NCI-H69 (cell line): Measurements from ENCODE around the gene ZDHHC11.
"Not testable (repeated sequence)": the region's sequence is repeated elsewhere in the genome, so short reads cannot be mapped to it uniquely, and the experiment has no call there.

Experiments used
- DNase-seq: peaks from one replicate; lab custom pipeline; 2025; lab: John Stamatoyannopoulos, UW

The ZDHHC11 gene

DNA sequence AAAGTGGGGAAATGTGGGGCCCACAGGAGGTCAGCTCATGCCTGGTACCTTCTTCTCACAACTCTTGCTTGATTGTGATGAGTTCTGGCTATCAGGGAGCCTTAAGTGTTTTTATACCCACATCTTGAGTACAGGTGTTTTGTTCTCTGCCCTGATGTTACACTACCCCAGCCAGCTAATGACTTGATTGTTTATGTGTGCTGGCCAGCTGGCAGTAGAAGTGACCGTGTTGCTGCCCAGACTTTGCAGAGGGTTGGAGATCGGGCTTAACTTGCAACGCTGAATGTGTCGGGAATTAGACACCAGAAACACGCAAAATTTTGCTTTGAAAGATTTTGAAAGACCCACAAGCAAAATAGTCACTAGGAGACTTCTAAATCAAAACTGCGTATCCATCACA lies 49.3 kb downstream of the ZDHHC11 start:
- no peak for DNase-seq

- DNase-seq, result not testable (repeated sequence)
Observed at GRCh38 chr5:801055-801454, 49.7 kb downstream of the ZDHHC11 start.

- not testable (repeated sequence) for DNase-seq
Observed at GRCh38 chr5:798505-799138, 52.2 kb downstream of the ZDHHC11 start.

GRCh38 chr5:797986-798385 lies 52.8 kb downstream of the ZDHHC11 start:
- DNase-seq, result not testable (repeated sequence)

- DNase-seq, result not testable (repeated sequence)
Observed at GRCh38 chr5:795873-796272, 54.9 kb downstream of the ZDHHC11 start.

- DNase-seq, result not testable (repeated sequence)
Observed at GRCh38 chr5:794948-795347, 55.8 kb downstream of the ZDHHC11 start.

- not testable (repeated sequence) for DNase-seq
Observed at GRCh38 chr5:788703-789102, 62.1 kb downstream of the ZDHHC11 start.

DNA sequence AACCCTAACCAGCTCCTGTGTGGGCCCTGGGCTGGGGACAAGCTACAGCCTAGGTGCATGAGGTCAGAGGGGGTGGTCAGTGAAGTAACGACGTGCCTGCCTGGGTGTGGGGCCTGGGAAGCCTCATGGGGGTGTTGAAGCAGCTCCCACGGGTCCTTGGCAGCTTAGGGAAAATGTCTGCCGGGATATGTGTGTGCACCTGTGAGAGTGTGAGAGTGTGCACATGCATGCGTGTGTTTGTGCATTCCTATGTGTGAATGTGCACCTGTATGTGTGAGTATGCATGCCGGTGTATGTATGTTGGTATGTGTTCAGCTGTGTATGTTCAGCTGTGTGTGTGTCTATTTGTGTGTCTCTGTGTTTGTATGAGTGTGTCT lies 62.9 kb downstream of the ZDHHC11 start:
- DNase-seq, result not testable (repeated sequence)

DNA sequence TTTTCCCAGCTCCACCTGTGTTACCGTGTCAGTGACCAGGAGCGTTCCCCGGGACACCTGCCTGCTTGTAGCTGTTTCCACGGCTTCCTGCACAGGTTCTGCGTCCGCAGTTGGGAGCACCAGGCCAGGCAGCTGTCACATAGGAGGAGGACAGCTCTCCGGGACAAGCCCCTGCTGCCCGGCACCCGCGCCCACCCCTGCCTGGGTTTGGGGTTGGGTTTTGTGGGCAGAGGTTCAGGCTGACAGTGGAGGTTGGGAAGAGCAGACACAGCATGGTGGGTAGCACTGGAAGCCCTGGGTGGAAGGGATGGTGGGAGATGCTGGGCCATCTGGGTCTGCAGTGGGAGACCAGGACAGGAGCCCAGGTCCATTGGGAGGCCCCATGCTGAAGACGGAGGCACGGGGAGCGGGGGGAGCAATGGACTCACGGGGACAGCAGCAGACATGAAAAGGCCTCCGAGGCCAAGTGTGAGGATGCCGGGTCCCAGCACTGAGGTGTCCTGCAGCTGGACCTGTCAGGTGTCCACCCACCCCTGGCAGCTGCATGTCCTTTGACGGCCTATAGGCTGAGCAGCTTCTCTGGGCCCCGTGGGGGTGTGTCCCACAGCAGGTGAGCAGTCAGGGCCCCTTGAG lies 63.4 kb downstream of the ZDHHC11 start:
- not testable (repeated sequence) for DNase-seq

DNA sequence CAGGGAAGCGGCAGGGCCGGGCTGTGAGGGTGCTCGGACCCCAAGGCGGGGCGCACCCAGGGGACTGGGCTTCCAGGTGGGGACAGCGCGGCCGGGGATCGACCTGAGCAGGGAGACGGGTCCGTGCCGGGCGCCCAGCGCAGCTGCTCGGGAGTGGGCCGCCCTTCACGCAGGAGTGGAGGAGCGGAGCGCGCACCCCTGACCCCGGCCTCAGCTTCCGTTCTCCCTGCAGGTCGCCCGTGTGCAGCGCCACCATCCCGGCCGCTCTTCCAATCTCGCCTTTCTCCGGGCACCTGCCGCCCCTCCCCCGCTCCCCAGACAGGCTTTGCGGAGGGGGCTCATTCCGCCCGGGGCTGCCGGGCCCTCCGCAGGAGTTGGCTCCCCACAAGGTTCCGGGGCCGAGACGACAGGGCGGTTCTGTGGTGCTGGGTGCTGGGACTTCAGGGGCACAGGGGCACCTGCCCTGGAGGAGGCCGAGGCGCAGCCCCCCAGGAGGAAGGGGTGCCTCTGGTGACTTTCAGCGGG lies 65.5 kb downstream of the ZDHHC11 start:
- DNase-seq, result peak; percentile 45

GRCh38 chr5:784428-785177 lies 66.2 kb downstream of the ZDHHC11 start, which contains the start of gene ZDHHC11B:
Gene ZDHHC11B (minus strand): TSS chr5:784729. CDS start chr5:766919, 17,810 bp downstream.
- DNase-seq, result peak; percentile 94

DNA sequence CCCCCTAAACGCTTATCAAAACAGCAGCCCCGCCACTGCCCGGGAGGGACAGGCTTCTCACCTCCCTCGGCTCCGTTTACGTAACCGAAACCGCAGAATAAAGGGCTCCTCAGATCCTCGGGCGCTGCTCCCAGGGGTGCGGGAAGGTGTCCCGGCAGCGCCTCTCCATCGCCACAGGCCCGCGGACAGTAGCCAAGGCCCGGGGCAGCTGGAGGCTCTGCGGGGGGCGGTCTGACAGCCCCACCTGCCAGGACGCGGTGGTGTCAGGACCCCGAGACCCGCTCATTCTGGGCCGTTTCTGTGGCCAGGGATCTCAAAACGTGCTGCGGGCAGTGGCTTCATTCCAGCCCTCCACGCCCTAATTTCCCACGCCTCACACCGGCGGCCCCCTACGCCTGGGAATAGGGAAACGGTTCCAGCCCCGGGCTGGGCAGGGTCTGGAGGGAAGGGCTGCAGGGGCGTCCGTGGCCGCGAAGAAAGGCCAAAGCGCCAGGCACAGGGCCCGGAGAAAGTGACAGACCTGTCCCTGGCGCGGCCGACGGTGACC lies 66.8 kb downstream of the ZDHHC11 start:
- DNase-seq, result peak; percentile 64

- DNase-seq, result not testable (repeated sequence)
Observed at GRCh38 chr5:783049-783802, 67.6 kb downstream of the ZDHHC11 start.

GRCh38 chr5:782356-782755 lies 68.4 kb downstream of the ZDHHC11 start:
- DNase-seq, result not testable (repeated sequence)

DNA sequence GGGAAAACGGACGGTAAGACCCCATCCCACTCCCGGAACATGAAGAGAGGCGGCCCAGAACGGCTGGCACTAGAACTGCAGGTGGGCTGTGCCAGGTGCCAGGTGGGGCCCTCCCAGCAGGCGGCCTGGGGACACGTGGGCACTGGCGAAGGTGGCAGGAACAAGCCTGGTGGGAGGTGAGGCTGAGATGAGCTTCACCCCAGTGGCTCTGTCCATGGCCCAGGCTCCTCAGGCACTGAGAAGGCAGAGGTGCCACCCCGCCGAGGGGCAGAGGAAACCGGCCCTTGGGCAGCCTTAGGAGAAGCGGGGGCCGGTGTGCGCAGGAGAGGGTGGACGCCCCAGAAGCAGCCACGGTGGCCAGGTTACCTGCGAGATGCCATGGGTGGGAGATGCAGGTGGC lies 70.2 kb downstream of the ZDHHC11 start:
- DNase-seq, result not testable (repeated sequence)

- DNase-seq, result not testable (repeated sequence)
Observed at GRCh38 chr5:778967-779366, 71.8 kb downstream of the ZDHHC11 start.

DNA sequence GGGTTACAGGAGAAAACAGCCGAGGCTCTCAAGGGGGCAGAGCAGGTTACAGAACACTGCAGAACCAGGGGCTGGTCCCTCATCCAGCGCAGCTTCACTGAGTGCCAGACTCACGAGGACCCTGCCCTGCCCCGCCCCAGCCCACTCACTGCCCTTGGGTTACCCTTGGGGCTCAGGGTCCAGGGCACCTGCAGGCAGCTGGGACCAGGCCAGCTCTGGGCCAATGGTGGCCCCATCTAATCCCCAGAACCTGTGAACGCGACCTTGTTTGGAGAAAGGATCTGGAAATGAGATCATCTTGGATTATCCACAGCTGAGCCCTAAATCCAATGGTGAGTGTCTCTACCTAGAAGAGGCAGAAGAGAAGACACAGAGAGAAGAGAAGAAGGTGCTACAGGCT lies 72.4 kb downstream of the ZDHHC11 start:
- DNase-seq, result not testable (repeated sequence)

GRCh38 chr5:777756-778161 lies 73.0 kb downstream of the ZDHHC11 start:
- DNase-seq, result no peak

DNA sequence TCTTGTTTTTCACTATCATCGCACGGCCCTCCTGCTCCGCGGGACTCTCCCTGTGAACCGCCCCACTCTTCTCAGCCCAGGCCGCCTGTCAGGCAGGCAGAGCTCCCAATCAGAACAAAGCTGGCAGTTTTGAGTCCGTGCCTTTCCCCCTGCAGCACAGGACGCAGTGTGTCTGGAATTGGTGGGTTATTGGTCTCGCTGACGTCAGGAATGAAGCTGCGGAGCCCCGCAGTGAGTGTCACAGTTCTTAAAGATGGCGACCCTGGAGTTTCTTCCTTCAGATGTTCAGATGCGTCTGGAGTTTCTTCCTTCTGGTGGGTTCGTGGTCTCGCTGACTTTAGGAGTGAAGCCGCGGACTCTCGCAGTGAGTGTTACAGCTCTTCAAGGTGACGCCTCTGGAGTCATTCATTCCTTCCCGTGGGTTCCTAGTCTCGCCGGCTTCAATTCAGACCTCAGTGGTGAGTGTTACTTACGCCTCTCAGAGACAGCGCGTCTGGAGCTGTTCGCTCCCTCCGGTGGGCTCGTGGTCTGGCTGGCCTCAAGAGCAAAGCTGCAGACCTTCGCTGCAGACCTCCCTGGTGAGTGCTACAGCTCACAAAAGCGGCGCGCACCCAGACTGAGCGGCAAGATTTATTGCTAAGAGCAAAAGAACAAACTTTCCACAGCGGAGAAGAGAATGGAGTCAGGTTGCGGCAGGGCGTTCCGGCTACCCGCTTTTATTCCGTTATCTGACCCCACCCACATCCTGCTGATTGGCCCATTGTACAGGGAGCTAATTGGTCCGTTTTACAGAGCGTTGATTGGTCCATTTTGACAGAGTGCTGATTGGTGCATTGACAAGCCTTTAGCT lies 73.7 kb downstream of the ZDHHC11 start:
- peak; percentile 96 for DNase-seq

GRCh38 chr5:775961-776861 lies 74.6 kb downstream of the ZDHHC11 start:
- DNase-seq, result no peak
